PC-9 (cell line): ENCODE results near the gene PLEKHH1. TPM values are rescaled to one million over a fixed set of nuclear protein-coding genes. Genes with fewer than 3 reads are reported as not detected.

Experiments used
- BruUV-seq: library from RNA; stranded (reverse); fragments of 400-500 nt; replicated peaks from 2 replicates; lab custom pipeline; 2021; lab: Mats Ljungman, UMichigan
- CTCF ChIA-PET: fragments of 300-600 bp; sonication (Branson Sonifier 250); formaldehyde crosslinking; loops from one replicate; lab custom pipeline; 2022; ENCODE audit warnings: antibody characterized with exemption; lab: Charles Lee
- POLR2A ChIA-PET: fragments of 300-600 bp; sonication (Branson Sonifier 250); formaldehyde crosslinking; loops from one replicate; lab custom pipeline; 2022; ENCODE audit warnings: antibody characterized with exemption; ENCODE audit not compliant: unreplicated experiment; lab: Charles Lee
- DNase-seq, 2 experiments: peaks; one replicate each; pipeline versions ENCODE4 v3.0.0 to v3.0.0-alpha.2; 2015 to 2022; ENCODE audit warnings: mixed read lengths in 1 of 2
- H2AFZ ChIP-seq: fragments of 200-600 bp; sonication (generic); 2 replicates; pipeline ENCODE4 v1.8.1; 2017; ENCODE audit warnings: antibody characterized with exemption
- H3F3A ChIP-seq: fragments of 200-600 bp; sonication (generic); 2 replicates; pipeline ENCODE4 v1.8.1; 2017; ENCODE audit warnings: antibody characterized with exemption, mild to moderate bottlenecking, low read depth; ENCODE audit not compliant: insufficient read depth
- H3K27ac ChIP-seq: fragments of 200-600 bp; sonication (generic); 2 replicates; pipeline ENCODE4 v1.6.1; 2016; ENCODE audit warnings: mixed run types
- H3K27me3 ChIP-seq: fragments of 200-600 bp; sonication (generic); 2 replicates; pipeline ENCODE4 v1.6.1; 2016; ENCODE audit warnings: low read depth, mixed run types; ENCODE audit not compliant: insufficient read depth
- H3K36me3 ChIP-seq: fragments of 200-600 bp; sonication (generic); 2 replicates; pipeline ENCODE4 v1.6.1; 2016; ENCODE audit warnings: low read depth, mixed run types
- H3K4me1 ChIP-seq: fragments of 200-600 bp; sonication (generic); replicated peaks from 2 replicates; pipeline ENCODE4 v1.6.1; 2016; ENCODE audit warnings: mixed run types; ENCODE audit not compliant: insufficient read depth
- H3K4me2 ChIP-seq: fragments of 200-600 bp; sonication (generic); 2 replicates; pipeline ENCODE4 v1.6.1; 2017; ENCODE audit warnings: mixed run types
- H3K4me3 ChIP-seq: fragments of 200-600 bp; sonication (generic); 2 replicates; pipeline ENCODE4 v1.6.1; 2016; ENCODE audit warnings: mixed run types
- H3K79me2 ChIP-seq: fragments of 200-600 bp; sonication (generic); 2 replicates; pipeline ENCODE4 v1.6.1; 2017; ENCODE audit warnings: low read depth, mixed run types
- H3K9me2 ChIP-seq: fragments of 200-600 bp; sonication (generic); 2 replicates; pipeline ENCODE4 v1.8.1; 2017; ENCODE audit warnings: mild to moderate bottlenecking; ENCODE audit not compliant: insufficient read depth
- H3K9me3 ChIP-seq: fragments of 200-600 bp; sonication (generic); 2 replicates; pipeline ENCODE4 v1.8.1; 2016; ENCODE audit warnings: low read depth; ENCODE audit not compliant: insufficient read depth
- H4K20me1 ChIP-seq: fragments of 200-600 bp; sonication (generic); 2 replicates; pipeline ENCODE4 v1.8.1; 2017; ENCODE audit not compliant: insufficient read depth
- EZH2 ChIP-seq: fragments of 200-600 bp; sonication (generic); IDR thresholded peaks from 2 replicates; pipeline ENCODE4 v1.8.0; 2017; ENCODE audit warnings: antibody characterized with exemption, low read depth
- intact Hi-C: fragments of 100-400 bp; cut with micrococcal nuclease; formaldehyde crosslinking; loops from one replicate; pipeline ENCODE4 v1.10.0; 2022; ENCODE audit not compliant: unreplicated experiment
- total RNA-seq: library from RNA; stranded (reverse); gene quantifications from 2 replicates; pipeline ENCODE4 v1.2.3, GENCODE V29; 2021
- TF ChIP-seq, protein P1 (sequence below): fragments of 200-600 bp; sonication (generic); conservative IDR thresholded peaks from 2 replicates; pipeline ENCODE4 v1.6.1; 2017; ENCODE audit warnings: mixed run types, antibody characterized with exemption, mild to moderate bottlenecking, moderate library complexity

Gene PLEKHH1
- total RNA-seq, 1 experiment from 2014 or later = 13.6 TPM

DNA sequence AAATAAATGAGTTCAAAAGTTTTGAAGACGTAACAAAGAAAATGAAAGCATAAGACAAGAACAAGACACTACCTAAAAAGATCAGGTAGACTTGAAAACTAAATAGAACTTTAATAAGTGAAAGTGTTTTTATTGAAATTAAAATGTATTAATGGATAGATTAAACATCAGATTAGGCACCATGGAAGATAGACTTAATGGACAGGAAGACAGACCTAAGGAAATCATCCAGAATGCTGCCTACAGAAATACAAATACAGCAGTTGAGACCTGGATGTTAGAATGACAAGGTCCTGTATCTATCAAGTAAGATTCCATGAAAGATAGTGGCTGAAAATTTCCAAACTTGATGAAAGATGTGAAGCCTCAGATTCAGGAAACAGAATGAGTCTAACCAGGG is 11.5 kb downstream of the PLEKHH1 start:
- H3K27ac ChIP-seq = no peak overlapping the region
- 0 out of 2 replicates have a peak, but pooled peaks cover 6% of the 10 kb centered on the region for H3K36me3 ChIP-seq
- H3K27me3 ChIP-seq = no peaks in the 10 kb centered on the region
- no peaks in the 10 kb centered on the region for H3K4me1 ChIP-seq
- H3K9me2 ChIP-seq = no peaks in the 10 kb centered on the region
- no TSS peak for BruUV-seq
- no peak for DNase-seq
- no peak overlapping the region for H2AFZ ChIP-seq
- intact Hi-C loops = no loop called here
- no peaks in the 10 kb centered on the region for H3K9me3 ChIP-seq
- H3K4me3 ChIP-seq = no peak overlapping the region
- TF ChIP-seq, protein P1, sequence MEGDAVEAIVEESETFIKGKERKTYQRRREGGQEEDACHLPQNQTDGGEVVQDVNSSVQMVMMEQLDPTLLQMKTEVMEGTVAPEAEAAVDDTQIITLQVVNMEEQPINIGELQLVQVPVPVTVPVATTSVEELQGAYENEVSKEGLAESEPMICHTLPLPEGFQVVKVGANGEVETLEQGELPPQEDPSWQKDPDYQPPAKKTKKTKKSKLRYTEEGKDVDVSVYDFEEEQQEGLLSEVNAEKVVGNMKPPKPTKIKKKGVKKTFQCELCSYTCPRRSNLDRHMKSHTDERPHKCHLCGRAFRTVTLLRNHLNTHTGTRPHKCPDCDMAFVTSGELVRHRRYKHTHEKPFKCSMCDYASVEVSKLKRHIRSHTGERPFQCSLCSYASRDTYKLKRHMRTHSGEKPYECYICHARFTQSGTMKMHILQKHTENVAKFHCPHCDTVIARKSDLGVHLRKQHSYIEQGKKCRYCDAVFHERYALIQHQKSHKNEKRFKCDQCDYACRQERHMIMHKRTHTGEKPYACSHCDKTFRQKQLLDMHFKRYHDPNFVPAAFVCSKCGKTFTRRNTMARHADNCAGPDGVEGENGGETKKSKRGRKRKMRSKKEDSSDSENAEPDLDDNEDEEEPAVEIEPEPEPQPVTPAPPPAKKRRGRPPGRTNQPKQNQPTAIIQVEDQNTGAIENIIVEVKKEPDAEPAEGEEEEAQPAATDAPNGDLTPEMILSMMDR = no peak
- TF ChIP-seq EZH2 = no peak
- POLR2A ChIA-PET = no interaction called here
- no peak overlapping the region for H3K4me2 ChIP-seq
- CTCF ChIA-PET = no interaction called here
- H3K79me2 ChIP-seq = no peaks in the 10 kb centered on the region
- H4K20me1 ChIP-seq = no peaks in the 10 kb centered on the region
- no peaks in the 10 kb centered on the region for H3F3A ChIP-seq

DNA sequence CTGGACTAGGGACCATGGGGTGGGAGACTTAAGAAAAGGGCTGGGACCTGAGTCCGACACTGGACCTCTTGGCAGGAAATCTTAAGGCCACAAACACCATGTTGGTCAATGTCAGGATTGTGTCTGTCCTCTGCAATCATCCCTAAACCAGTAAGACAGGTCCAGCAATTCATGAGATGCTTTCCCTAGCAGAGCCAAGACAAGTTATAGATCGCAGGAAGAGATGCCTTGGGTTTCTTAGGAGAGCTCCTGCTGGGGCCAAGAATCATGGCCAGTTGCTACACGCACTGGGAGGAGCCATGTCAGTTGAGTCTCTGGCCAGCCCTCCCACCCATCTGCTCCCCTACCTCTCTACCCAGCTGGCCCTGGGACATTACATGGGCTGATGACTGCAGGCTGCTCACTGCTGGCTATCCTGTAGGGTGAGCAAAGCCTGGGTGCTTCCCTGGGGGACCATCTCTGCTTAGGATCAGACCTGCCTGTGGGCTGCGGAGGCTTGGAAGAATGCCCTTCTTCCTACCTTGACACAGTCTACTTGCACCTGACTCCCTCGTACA is 14.2 kb downstream of the PLEKHH1 start:
- Histone ChIP-seq H3K36me3 (0 out of 2 replicates have a peak, but pooled peaks cover 6% of the 10 kb centered on the region), H3K4me3 (no peak overlapping the region), H3F3A (no peaks in the 10 kb centered on the region), H3K9me3 (no peaks in the 10 kb centered on the region), H3K27ac (no peak overlapping the region), H3K27me3 (no peaks in the 10 kb centered on the region), H3K4me2 (no peak overlapping the region), H4K20me1 (no peaks in the 10 kb centered on the region), H3K79me2 (no peaks in the 10 kb centered on the region), H2AFZ (no peak overlapping the region), H3K4me1 (no peaks in the 10 kb centered on the region), H3K9me2 (no peaks in the 10 kb centered on the region)
- intact Hi-C loops = no loop called here
- BruUV-seq = no TSS peak
- CTCF ChIA-PET = no interaction called here
- POLR2A ChIA-PET = no interaction called here
- TF ChIP-seq, protein P1 = no peak
- no peak for TF ChIP-seq EZH2
- DNase-seq = peak in 1 of 2 experiments; percentile 52

DNA sequence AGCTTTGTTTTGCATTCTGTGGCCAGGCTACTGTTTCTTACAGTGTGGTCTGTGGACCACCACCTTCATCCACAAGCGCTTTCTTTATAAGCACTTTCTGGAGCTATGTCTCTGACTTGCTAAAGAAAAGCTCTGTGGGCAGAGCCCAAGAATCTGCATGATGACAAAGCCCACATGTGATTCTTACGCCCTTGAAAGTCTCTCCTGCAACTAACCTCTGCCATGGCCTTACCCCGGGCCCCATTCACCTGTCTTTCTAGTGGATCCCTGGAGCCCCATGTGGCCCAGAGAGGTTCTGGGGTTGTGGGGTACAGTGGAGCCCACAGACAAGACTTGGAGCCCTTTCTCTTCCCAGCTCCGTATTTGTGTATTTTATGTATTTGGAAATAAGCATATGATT is 16.6 kb downstream of the PLEKHH1 start:
- intact Hi-C loops = no loop called here
- no peak overlapping the region for H3K27ac ChIP-seq
- TF ChIP-seq, protein P1 = no peak
- no peak for TF ChIP-seq EZH2
- no peaks in the 10 kb centered on the region for H3K9me2 ChIP-seq
- H3F3A ChIP-seq = no peaks in the 10 kb centered on the region
- H3K79me2 ChIP-seq = no peaks in the 10 kb centered on the region
- ChIA-PET CTCF (interaction anchor here (0.6 kb wide), 1 partner anchor 92 kb away, joined by 8 read pairs; no protein-coding TSS in a partner anchor), POLR2A (no interaction called here)
- H4K20me1 ChIP-seq = no peaks in the 10 kb centered on the region
- H3K9me3 ChIP-seq = no peaks in the 10 kb centered on the region
- no peak for DNase-seq
- BruUV-seq = no TSS peak
- H3K4me3 ChIP-seq = no peak overlapping the region
- no peak overlapping the region for H2AFZ ChIP-seq
- 0 out of 2 replicates have a peak, but pooled peaks cover 6% of the 10 kb centered on the region for H3K36me3 ChIP-seq
- H3K4me1 ChIP-seq = no peaks in the 10 kb centered on the region
- no peaks in the 10 kb centered on the region for H3K27me3 ChIP-seq
- H3K4me2 ChIP-seq = no peak overlapping the region
